GM12878 (cell line): Measurements from ENCODE around the gene MRM3. TPM values are rescaled to one million over a fixed set of nuclear protein-coding genes. Genes with fewer than 3 reads are reported as not detected.

Experiments
- ATAC-seq: fragments of 200-7000 bp; cut with Tn5 transposase; 3 replicates; pipeline ENCODE4 v1.9.1; 2020; ENCODE audit warnings: mild to moderate bottlenecking, moderate library complexity
- BruUV-seq: library from RNA; stranded (reverse); fragments of 400-500 nt; replicated peaks from 2 replicates; lab custom pipeline; 2021; lab: Mats Ljungman, UMichigan
- CTCF ChIA-PET: fragments of 300-600 bp; sonication (Branson Sonifier 250); formaldehyde crosslinking; extraction: SDS; loops from one replicate; lab custom pipeline; 2021; ENCODE audit warnings: inconsistent platforms; lab: Yijun Ruan, JAX
- POLR2A ChIA-PET: fragments of 350-600 bp; formaldehyde crosslinking; extraction: SDS; loops from one replicate; lab custom pipeline; 2021; ENCODE audit warnings: inconsistent platforms; lab: Charles Lee
- RAD21 ChIA-PET: fragments of 300-600 bp; sonication (Branson Sonifier 250); formaldehyde crosslinking; loops from one replicate; lab custom pipeline; 2023; ENCODE audit warnings: antibody characterized with exemption; ENCODE audit not compliant: unreplicated experiment; lab: Charles Lee
- SMC1A ChIA-PET: fragments of 300-600 bp; sonication (Branson Sonifier 250); formaldehyde crosslinking; loops from one replicate; lab custom pipeline; 2023; ENCODE audit not compliant: unreplicated experiment, uncharacterized antibody; lab: Charles Lee
- DNase-seq: peaks from one replicate; pipeline ENCODE4 v3.0.0-alpha.2; 2011; ENCODE audit warnings: low read depth, low spot score
- FAIRE-seq: peaks from 3 replicates; lab custom pipeline; 2011; peaks lifted over from hg19 to GRCh38; lab: Jason Lieb, UNC
- H2AFZ ChIP-seq: 2 replicates; pipeline ENCODE4 v1.6.0; 2011; ENCODE audit warnings: low read depth, low read length, control low read depth; ENCODE audit not compliant: control insufficient read depth
- H3K27ac ChIP-seq: 2 replicates; pipeline ENCODE4 v1.5.1; 2011; ENCODE audit warnings: control low read depth; ENCODE audit not compliant: control insufficient read depth, insufficient read depth
- H3K27me3 ChIP-seq, 2 experiments: replicated peaks in 1 of 2; 2 replicates each; pipeline versions ENCODE4 v1.6.0 to v1.6.1; 2011; ENCODE audit warnings: low read length in 1 of 2; ENCODE audit not compliant: control insufficient read depth in 2 of 2, insufficient read depth in 2 of 2
- H3K36me3 ChIP-seq, 2 experiments: 2 replicates each; pipeline ENCODE4 v1.5.1; 2011; ENCODE audit warnings: low read length in 1 of 2; ENCODE audit not compliant: control insufficient read depth in 2 of 2, insufficient read depth in 2 of 2
- H3K4me1 ChIP-seq: 2 replicates; pipeline ENCODE4 v1.6.1; 2011; ENCODE audit warnings: mild to moderate bottlenecking, low read length, moderate library complexity, mixed read lengths; ENCODE audit not compliant: control insufficient read depth, insufficient read depth
- H3K4me2 ChIP-seq: 2 replicates; pipeline ENCODE4 v1.6.0; 2011; ENCODE audit warnings: control low read depth; ENCODE audit not compliant: control insufficient read depth, insufficient read depth
- H3K4me3 ChIP-seq: fragments of 200-600 bp; sonication (generic); 2 replicates; pipeline ENCODE4 v1.5.1; 2016
- H3K79me2 ChIP-seq: 2 replicates; pipeline ENCODE4 v1.6.0; 2011; ENCODE audit warnings: low read length; ENCODE audit not compliant: control insufficient read depth, insufficient read depth
- H3K9ac ChIP-seq: 2 replicates; pipeline ENCODE4 v1.8.0; 2011; ENCODE audit warnings: low read length, control low read depth, mixed read lengths; ENCODE audit not compliant: control insufficient read depth, insufficient read depth
- H3K9me3 ChIP-seq: replicated peaks from 3 replicates; pipeline ENCODE4 v1.5.1; 2011; ENCODE audit warnings: mild to moderate bottlenecking, low read length; ENCODE audit not compliant: control insufficient read depth, insufficient read depth
- H4K20me1 ChIP-seq: 2 replicates; pipeline ENCODE4 v1.6.0; 2011; ENCODE audit not compliant: control insufficient read depth, insufficient read depth
- ATF7 ChIP-seq: fragments of 450-650 bp; IDR thresholded peaks from 2 replicates; pipeline ENCODE4 v1.6.1; 2016; ENCODE audit warnings: low read depth, mild to moderate bottlenecking
- CHD4 ChIP-seq: fragments of 200-600 bp; sonication (generic); IDR thresholded peaks from 2 replicates; pipeline ENCODE4 v1.6.1; 2016; ENCODE audit warnings: mild to moderate bottlenecking
- HDAC6 ChIP-seq: fragments of 200-600 bp; sonication (generic); IDR thresholded peaks from one replicate; pipeline ENCODE4 v1.8.0; 2017; ENCODE audit warnings: antibody characterized with exemption; ENCODE audit not compliant: unreplicated experiment
- IKZF1 ChIP-seq: fragments of 450-650 bp; conservative IDR thresholded peaks from 2 replicates; pipeline ENCODE4 v1.6.1; 2017; ENCODE audit warnings: antibody characterized with exemption, mild to moderate bottlenecking
- RELA ChIP-seq: fragments of 450-650 bp; IDR thresholded peaks from 2 replicates; pipeline ENCODE4 v1.8.0; 2014; ENCODE audit warnings: borderline replicate concordance; ENCODE audit not compliant: partially characterized antibody
- SRF ChIP-seq, 2 experiments: IDR thresholded peaks; 2 replicates each; pipeline ENCODE4 v1.6.1; 2011; ENCODE audit warnings: low read depth in 2 of 2, low read length in 2 of 2, mild to moderate bottlenecking in 1 of 2, moderate library complexity in 1 of 2
- TARDBP ChIP-seq: IDR thresholded peaks from 2 replicates; pipeline ENCODE4 v1.6.1; 2016; ENCODE audit warnings: borderline replicate concordance
- TCF12 ChIP-seq: IDR thresholded peaks from 2 replicates; pipeline ENCODE4 v1.6.1; 2011; ENCODE audit warnings: low read depth, mild to moderate bottlenecking, low read length
- YBX1 ChIP-seq: fragments of 450-650 bp; IDR thresholded peaks from 2 replicates; pipeline ENCODE4 v1.6.1; 2016; ENCODE audit warnings: antibody characterized with exemption
- ZNF207 ChIP-seq: fragments of 450-650 bp; IDR thresholded peaks from 2 replicates; pipeline ENCODE4 v1.6.1; 2014; ENCODE audit warnings: antibody characterized with exemption, mild to moderate bottlenecking, borderline replicate concordance
- WGBS: methylation state at CpG from one replicate; pipeline ENCODE4 v1.1.6; 2016; ENCODE audit warnings: low lambda C conversion rate; ENCODE audit not compliant: insufficient replicate concordance, insufficient coverage; ENCODE audit errors: missing lambda C conversion rate; 5-methylcytosine and 5-hydroxymethylcytosine counted together
- in situ Hi-C: fragments of 300-500 bp; cut with MboI; formaldehyde crosslinking; loops from 9 replicates; pipeline ENCODE4 v1.14.3; 2018; ENCODE audit warnings: mixed read lengths
- intact Hi-C: fragments of 100-400 bp; cut with micrococcal nuclease; formaldehyde crosslinking; loops from one replicate; pipeline ENCODE4 v1.14.2; 2022; ENCODE audit not compliant: unreplicated experiment
- polyA plus RNA-seq, 11 experiments: library from polyadenylated mRNA; depleted of rRNA in 4 of 11; unstranded in 6 of 11; stranded (reverse) in 5 of 11; fragments of >200 nt; fragmentation: Nextera tagmentation in 4 of 11; fragmentation: Illumina TruSeq in 1 of 11; extraction: Ambion mirVana in 4 of 11; extraction: Trizol in 1 of 11; gene quantifications; 1 replicate in 1 of 11; 2 replicates in 10 of 11; pipeline versions ENCODE4 v1.2.1 to v1.2.3, GENCODE V29; 2011 to 2016; ENCODE audit warnings: inconsistent platforms in 2 of 11, missing spikeins in 2 of 11, low read depth in 1 of 11
- total RNA-seq, 4 experiments: library from RNA; depleted of rRNA in 3 of 4; stranded (reverse); fragments of >200 nt in 3 of 4; fragmentation: Illumina TruSeq in 1 of 4; extraction: Trizol in 1 of 4; gene quantifications; 2 replicates each; pipeline versions ENCODE4 v1.2.1 to v1.2.3, GENCODE V29; 2013 to 2021
- TF ChIP-seq, protein P1 (sequence below): fragments of 450-650 bp; IDR thresholded peaks from 2 replicates; pipeline ENCODE4 v1.6.1; 2017; ENCODE audit warnings: mild to moderate bottlenecking
- TF ChIP-seq, protein P2 (sequence below): fragments of 450-650 bp; IDR thresholded peaks from 2 replicates; pipeline ENCODE4 v1.6.1; 2016; ENCODE audit warnings: mild to moderate bottlenecking
- TF ChIP-seq, protein P3 (sequence below): IDR thresholded peaks from 2 replicates; pipeline ENCODE4 v1.6.1; 2011; ENCODE audit warnings: low read depth, mild to moderate bottlenecking, low read length, moderate library complexity, borderline replicate concordance; ENCODE audit errors: extremely low read depth
- TF ChIP-seq, protein P4 (sequence below), 3 experiments: IDR thresholded peaks in 2 of 3; conservative IDR thresholded peaks in 1 of 3; 2 replicates each; pipeline ENCODE4 v1.5.1; 2011; ENCODE audit warnings: low read depth in 3 of 3, low read length in 3 of 3, mild to moderate bottlenecking in 3 of 3, control low read depth in 2 of 3, moderate library complexity in 2 of 3, inconsistent platforms in 1 of 3, mixed read lengths in 1 of 3; ENCODE audit not compliant: control insufficient read depth in 2 of 3, insufficient read depth in 1 of 3; ENCODE audit errors: extremely low read depth in 1 of 3
- TF ChIP-seq, protein P5 (sequence below): fragments of 450-650 bp; IDR thresholded peaks from 2 replicates; pipeline ENCODE4 v1.6.1; 2017; ENCODE audit warnings: mild to moderate bottlenecking, moderate library complexity

The MRM3 gene
- total and polyA plus RNA-seq, 10 of the 15 experiments (the other 5 are each of a cell fraction or from before 2014, with no cell fraction given), result 2.3 to 48.9 (median 26.6) TPM

DNA sequence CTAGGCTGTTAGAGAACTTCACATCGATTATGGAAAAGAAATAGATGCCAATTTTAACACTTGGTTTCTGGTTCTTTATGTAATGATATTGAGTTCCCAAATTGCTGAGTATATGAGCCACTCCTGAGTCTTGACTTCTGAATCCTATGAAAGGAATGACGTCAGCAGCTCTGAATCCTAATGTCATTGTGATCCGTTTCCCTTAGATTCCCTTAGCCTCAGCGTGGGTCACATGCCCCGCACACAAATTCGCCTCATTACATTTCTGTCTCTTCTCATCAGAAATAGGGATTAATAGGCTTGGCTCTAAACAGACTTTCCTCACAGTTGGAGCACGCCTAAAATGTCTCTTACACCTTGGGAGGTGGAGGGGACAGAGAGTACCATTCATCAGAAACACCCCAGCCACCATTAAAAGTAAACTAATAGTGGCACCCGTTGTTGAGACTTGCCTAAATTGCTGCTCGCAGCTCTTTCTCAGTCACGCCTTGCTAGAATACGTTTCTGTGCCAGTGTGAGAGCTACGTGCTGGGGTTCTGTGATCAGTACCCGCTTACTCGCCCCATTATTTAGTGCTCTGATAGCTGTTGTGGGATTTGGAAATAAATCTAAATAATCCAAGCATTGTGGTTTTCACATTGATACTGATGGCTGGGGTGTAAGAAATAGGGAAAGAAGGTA, 7.1 kb downstream of the MRM3 start:
- Histone ChIP-seq H3K4me1 (no peaks in the 10 kb centered on the region; the same call in 1 of the 2 replicates), H3K4me3 (no peak overlapping the region), H3K9ac (no peak overlapping the region), H3K36me3 (peaks cover 11% of the 10 kb centered on the region in 2 experiments; a peak in 3 of 4 replicates), H4K20me1 (no peaks in the 10 kb centered on the region), H3K27me3 (no peaks in the 10 kb centered on the region), H3K27ac (no peak overlapping the region), H3K4me2 (no peak overlapping the region), H2AFZ (no peak overlapping the region), H3K9me3 (no peaks in the 10 kb centered on the region), H3K79me2 (peaks cover 4% of the 10 kb centered on the region)
- intact Hi-C loops, result no loop called here
- in situ Hi-C loops, result no loop called here
- FAIRE-seq (no peak), ATAC-seq (no peak), DNase-seq (no peak)
- ChIA-PET RAD21 (no interaction called here), POLR2A (no interaction called here), CTCF (no interaction called here), SMC1A (no interaction called here)
- BruUV-seq, result no TSS peak
- 91% methylated on average over 14 of the region's 14 CpGs for WGBS
- TF ChIP-seq CHD4 (no peak), TCF12 (no peak), IKZF1 (no peak), ATF7 (no peak), TARDBP (no peak), YBX1 (no peak), HDAC6 (no peak), RELA (no peak), ZNF207 (no peak), SRF (IDR thresholded peaks at IDR 0.05; ENCODE audit: low read depth in 2 of 2, low read length in 2 of 2) (no peak)
- TF ChIP-seq, protein P1, sequence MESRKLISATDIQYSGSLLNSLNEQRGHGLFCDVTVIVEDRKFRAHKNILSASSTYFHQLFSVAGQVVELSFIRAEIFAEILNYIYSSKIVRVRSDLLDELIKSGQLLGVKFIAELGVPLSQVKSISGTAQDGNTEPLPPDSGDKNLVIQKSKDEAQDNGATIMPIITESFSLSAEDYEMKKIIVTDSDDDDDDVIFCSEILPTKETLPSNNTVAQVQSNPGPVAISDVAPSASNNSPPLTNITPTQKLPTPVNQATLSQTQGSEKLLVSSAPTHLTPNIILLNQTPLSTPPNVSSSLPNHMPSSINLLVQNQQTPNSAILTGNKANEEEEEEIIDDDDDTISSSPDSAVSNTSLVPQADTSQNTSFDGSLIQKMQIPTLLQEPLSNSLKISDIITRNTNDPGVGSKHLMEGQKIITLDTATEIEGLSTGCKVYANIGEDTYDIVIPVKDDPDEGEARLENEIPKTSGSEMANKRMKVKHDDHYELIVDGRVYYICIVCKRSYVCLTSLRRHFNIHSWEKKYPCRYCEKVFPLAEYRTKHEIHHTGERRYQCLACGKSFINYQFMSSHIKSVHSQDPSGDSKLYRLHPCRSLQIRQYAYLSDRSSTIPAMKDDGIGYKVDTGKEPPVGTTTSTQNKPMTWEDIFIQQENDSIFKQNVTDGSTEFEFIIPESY, result no peak
- TF ChIP-seq, protein P2, sequence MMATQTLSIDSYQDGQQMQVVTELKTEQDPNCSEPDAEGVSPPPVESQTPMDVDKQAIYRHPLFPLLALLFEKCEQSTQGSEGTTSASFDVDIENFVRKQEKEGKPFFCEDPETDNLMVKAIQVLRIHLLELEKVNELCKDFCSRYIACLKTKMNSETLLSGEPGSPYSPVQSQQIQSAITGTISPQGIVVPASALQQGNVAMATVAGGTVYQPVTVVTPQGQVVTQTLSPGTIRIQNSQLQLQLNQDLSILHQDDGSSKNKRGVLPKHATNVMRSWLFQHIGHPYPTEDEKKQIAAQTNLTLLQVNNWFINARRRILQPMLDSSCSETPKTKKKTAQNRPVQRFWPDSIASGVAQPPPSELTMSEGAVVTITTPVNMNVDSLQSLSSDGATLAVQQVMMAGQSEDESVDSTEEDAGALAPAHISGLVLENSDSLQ, result no peak
- TF ChIP-seq, protein P3, sequence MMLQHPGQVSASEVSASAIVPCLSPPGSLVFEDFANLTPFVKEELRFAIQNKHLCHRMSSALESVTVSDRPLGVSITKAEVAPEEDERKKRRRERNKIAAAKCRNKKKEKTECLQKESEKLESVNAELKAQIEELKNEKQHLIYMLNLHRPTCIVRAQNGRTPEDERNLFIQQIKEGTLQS, result no peak
- TF ChIP-seq, protein P4, sequence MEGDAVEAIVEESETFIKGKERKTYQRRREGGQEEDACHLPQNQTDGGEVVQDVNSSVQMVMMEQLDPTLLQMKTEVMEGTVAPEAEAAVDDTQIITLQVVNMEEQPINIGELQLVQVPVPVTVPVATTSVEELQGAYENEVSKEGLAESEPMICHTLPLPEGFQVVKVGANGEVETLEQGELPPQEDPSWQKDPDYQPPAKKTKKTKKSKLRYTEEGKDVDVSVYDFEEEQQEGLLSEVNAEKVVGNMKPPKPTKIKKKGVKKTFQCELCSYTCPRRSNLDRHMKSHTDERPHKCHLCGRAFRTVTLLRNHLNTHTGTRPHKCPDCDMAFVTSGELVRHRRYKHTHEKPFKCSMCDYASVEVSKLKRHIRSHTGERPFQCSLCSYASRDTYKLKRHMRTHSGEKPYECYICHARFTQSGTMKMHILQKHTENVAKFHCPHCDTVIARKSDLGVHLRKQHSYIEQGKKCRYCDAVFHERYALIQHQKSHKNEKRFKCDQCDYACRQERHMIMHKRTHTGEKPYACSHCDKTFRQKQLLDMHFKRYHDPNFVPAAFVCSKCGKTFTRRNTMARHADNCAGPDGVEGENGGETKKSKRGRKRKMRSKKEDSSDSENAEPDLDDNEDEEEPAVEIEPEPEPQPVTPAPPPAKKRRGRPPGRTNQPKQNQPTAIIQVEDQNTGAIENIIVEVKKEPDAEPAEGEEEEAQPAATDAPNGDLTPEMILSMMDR (IDR thresholded peaks at IDR 0.05 in 2 of 3, conservative IDR thresholded peaks at IDR 0.05 in 1 of 3; ENCODE audit: control insufficient read depth in 2 of 3, extremely low read depth in 1 of 3, insufficient read depth in 1 of 3, low read depth in 3 of 3, low read length in 3 of 3), result no peak
- TF ChIP-seq, protein P5, sequence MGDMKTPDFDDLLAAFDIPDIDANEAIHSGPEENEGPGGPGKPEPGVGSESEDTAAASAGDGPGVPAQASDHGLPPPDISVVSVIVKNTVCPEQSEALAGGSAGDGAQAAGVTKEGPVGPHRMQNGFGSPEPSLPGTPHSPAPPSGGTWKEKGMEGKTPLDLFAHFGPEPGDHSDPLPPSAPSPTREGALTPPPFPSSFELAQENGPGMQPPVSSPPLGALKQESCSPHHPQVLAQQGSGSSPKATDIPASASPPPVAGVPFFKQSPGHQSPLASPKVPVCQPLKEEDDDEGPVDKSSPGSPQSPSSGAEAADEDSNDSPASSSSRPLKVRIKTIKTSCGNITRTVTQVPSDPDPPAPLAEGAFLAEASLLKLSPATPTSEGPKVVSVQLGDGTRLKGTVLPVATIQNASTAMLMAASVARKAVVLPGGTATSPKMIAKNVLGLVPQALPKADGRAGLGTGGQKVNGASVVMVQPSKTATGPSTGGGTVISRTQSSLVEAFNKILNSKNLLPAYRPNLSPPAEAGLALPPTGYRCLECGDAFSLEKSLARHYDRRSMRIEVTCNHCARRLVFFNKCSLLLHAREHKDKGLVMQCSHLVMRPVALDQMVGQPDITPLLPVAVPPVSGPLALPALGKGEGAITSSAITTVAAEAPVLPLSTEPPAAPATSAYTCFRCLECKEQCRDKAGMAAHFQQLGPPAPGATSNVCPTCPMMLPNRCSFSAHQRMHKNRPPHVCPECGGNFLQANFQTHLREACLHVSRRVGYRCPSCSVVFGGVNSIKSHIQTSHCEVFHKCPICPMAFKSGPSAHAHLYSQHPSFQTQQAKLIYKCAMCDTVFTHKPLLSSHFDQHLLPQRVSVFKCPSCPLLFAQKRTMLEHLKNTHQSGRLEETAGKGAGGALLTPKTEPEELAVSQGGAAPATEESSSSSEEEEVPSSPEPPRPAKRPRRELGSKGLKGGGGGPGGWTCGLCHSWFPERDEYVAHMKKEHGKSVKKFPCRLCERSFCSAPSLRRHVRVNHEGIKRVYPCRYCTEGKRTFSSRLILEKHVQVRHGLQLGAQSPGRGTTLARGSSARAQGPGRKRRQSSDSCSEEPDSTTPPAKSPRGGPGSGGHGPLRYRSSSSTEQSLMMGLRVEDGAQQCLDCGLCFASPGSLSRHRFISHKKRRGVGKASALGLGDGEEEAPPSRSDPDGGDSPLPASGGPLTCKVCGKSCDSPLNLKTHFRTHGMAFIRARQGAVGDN, result no peak
